Body of pancreas (tissue), 4 donors: ENCODE results near the gene TRIM5. TPM values are rescaled to one million over a fixed set of nuclear protein-coding genes. Genes with fewer than 3 reads are reported as not detected.
"Not testable (repeated sequence)": the region's sequence is repeated elsewhere in the genome, so short reads cannot be mapped to it uniquely, and the experiment has no call there.

ENCODE experiments used
- ATAC-seq: fragments of 150-250 bp; one replicate; pipeline ENCODE4 v1.9.1; 2016
- DNase-seq, 4 donors: peaks; one replicate each; pipeline ENCODE4 v3.0.0-alpha.2; 2019
- H3K27ac ChIP-seq, 4 donors: fragments of 200-600 bp; sonication (generic); 1 replicate in 3 of 4; 2 replicates in 1 of 4; pipeline versions ENCODE4 v1.5.1 to v1.6.1; 2016 to 2019; ENCODE audit warnings: mild to moderate bottlenecking in 1 of 4, mixed read lengths in 1 of 4, moderate library complexity in 1 of 4
- H3K27me3 ChIP-seq, 2 donors: fragments of 200-600 bp; sonication (generic); one replicate each; pipeline ENCODE4 v1.6.0; 2016; ENCODE audit warnings: mild to moderate bottlenecking in 1 of 2
- H3K36me3 ChIP-seq, 2 donors: fragments of 200-600 bp; sonication (generic); replicated peaks in 1 of 2; 2 replicates each; pipeline ENCODE4 v1.5.1; 2016; ENCODE audit warnings: low read depth in 2 of 2; ENCODE audit not compliant: insufficient read depth in 1 of 2
- H3K4me1 ChIP-seq: fragments of 200-600 bp; sonication (generic); one replicate; pipeline ENCODE4 v1.6.0; 2016
- H3K4me3 ChIP-seq, 2 donors: fragments of 200-600 bp; sonication (generic); 1 replicate in 1 of 2; 2 replicates in 1 of 2; pipeline ENCODE4 v1.5.1; 2016 to 2019
- H3K9me3 ChIP-seq, 3 donors: fragments of 200-600 bp; sonication (generic); 1 replicate in 2 of 3; 2 replicates in 1 of 3; pipeline ENCODE4 v1.5.1; 2016
- CTCF ChIP-seq, 7 experiments: fragments of 450-650 bp in 4 of 7; fragments of 200-600 bp in 3 of 7; sonication (generic) in 3 of 7; IDR thresholded peaks; one replicate each; pipeline ENCODE4 v1.5.1; 2016 to 2019; ENCODE audit warnings: antibody characterized with exemption in 7 of 7
- POLR2A ChIP-seq, 3 donors: fragments of 450-650 bp; IDR thresholded peaks; one replicate each; pipeline ENCODE4 v1.6.1; 2016; ENCODE audit warnings: antibody characterized with exemption in 3 of 3, mild to moderate bottlenecking in 2 of 3
- WGBS, 2 donors: methylation state at CpG; one replicate each; pipeline ENCODE4 v1.1.5; 2017; 5-methylcytosine and 5-hydroxymethylcytosine counted together
- intact Hi-C: fragments of 100-400 bp; cut with DNase I; formaldehyde crosslinking; loops from one replicate; pipeline ENCODE4 v1.15.1; 2023
- total RNA-seq, 2 donors: library from RNA; depleted of rRNA; stranded (reverse); fragments of >200 nt; gene quantifications; one replicate each; pipeline ENCODE4 v1.1.0, GENCODE V29; 2016

TRIM5 gene
- total RNA-seq, 2 donors from 2014 or later = 18.7 to 25.1 TPM

- DNase-seq (no peak), ATAC-seq (no peak)
- intact Hi-C loops = no loop called here
- H3K27ac ChIP-seq = no peak overlapping the region
- H3K27me3 ChIP-seq = no peaks in the 10 kb centered on the region
- 41 to 51% methylated on average over 2 of the region's 2 CpGs for WGBS, 2 donors
- TF ChIP-seq CTCF (IDR thresholded peaks at IDR 0.05) (no peak), POLR2A (IDR thresholded peaks at IDR 0.05) (no peak)
- H3K9me3 ChIP-seq = no peaks in the 10 kb centered on the region
- H3K36me3 ChIP-seq = no peaks in the 10 kb centered on the region
- H3K4me1 ChIP-seq = no peaks in the 10 kb centered on the region
- H3K4me3 ChIP-seq = no peak overlapping the region
Observed at GRCh38 chr11:5696210-5696609, 11.3 kb upstream of the TRIM5 start.

GRCh38 chr11:5695580-5695979 is 10.7 kb upstream of the TRIM5 start:
- H3K27me3 ChIP-seq = no peaks in the 10 kb centered on the region
- ATAC-seq (no peak), DNase-seq (no peak)
- no peaks in the 10 kb centered on the region for H3K9me3 ChIP-seq
- TF ChIP-seq POLR2A (IDR thresholded peaks at IDR 0.05) = no peak
- TF ChIP-seq CTCF (IDR thresholded peaks at IDR 0.05) = no peak
- no peak overlapping the region for H3K4me3 ChIP-seq
- intact Hi-C loops = no loop called here
- 64 to 65% methylated on average over 1 of the region's 1 CpG for WGBS, 2 donors
- H3K4me1 ChIP-seq = no peaks in the 10 kb centered on the region
- H3K36me3 ChIP-seq = no peaks in the 10 kb centered on the region
- no peak overlapping the region for H3K27ac ChIP-seq

GRCh38 chr11:5694642-5695041 is 9.8 kb upstream of the TRIM5 start:
- Histone ChIP-seq H3K4me3 (no peak overlapping the region), H3K9me3 (no peaks in the 10 kb centered on the region), H3K36me3 (no peaks in the 10 kb centered on the region), H3K4me1 (peaks cover under 1% of the 10 kb centered on the region), H3K27ac (no peak overlapping the region), H3K27me3 (no peaks in the 10 kb centered on the region)
- no peak for ATAC-seq
- TF ChIP-seq CTCF (IDR thresholded peaks at IDR 0.05) = no peak
- TF ChIP-seq POLR2A (IDR thresholded peaks at IDR 0.05) = no peak
- intact Hi-C loops = no loop called here
- 81 to 82% methylated on average over 1 of the region's 1 CpG for WGBS, 2 donors
- no peak for DNase-seq

GRCh38 chr11:5691964-5692361 is 7.1 kb upstream of the TRIM5 start:
- intact Hi-C loops = no loop called here
- Histone ChIP-seq H3K36me3 (no peaks in the 10 kb centered on the region), H3K27me3 (no peaks in the 10 kb centered on the region), H3K4me3 (no peak overlapping the region), H3K9me3 (no peaks in the 10 kb centered on the region), H3K27ac (no peak overlapping the region), H3K4me1 (peaks cover 7% of the 10 kb centered on the region)
- WGBS, 2 donors = 63 to 87% methylated on average over 3 of the region's 3 CpGs
- ATAC-seq (no peak), DNase-seq (no peak)
- TF ChIP-seq CTCF (IDR thresholded peaks at IDR 0.05) (no peak), POLR2A (IDR thresholded peaks at IDR 0.05) (no peak)

- 55 to 67% methylated on average over 12 of the region's 12 CpGs for WGBS, 2 donors
Observed at GRCh38 chr11:5691238-5691963, 6.5 kb upstream of the TRIM5 start.

More at GRCh38 chr11:5691238-5691963, 6.5 kb upstream of the TRIM5 start:
- H3K36me3 ChIP-seq, H3K27me3 ChIP-seq, ATAC-seq, DNase-seq, H3K9me3 ChIP-seq, H3K4me1 ChIP-seq, H3K4me3 ChIP-seq, intact Hi-C loops: not testable (repeated sequence)
- H3K27ac ChIP-seq = peak overlapping the region in 1 of 4 donors; percentile 83
